ENCODE data around the gene ZNF185. TPM values are rescaled to one million over a fixed set of nuclear protein-coding genes. Genes with fewer than 3 reads are reported as not detected.

Gene ZNF185
- total and polyA plus RNA-seq, 2 of the 8 experiments (the other 6 are each of a cell fraction or from before 2014, with no cell fraction given) = 15.6 to 20.1 TPM

DNA sequence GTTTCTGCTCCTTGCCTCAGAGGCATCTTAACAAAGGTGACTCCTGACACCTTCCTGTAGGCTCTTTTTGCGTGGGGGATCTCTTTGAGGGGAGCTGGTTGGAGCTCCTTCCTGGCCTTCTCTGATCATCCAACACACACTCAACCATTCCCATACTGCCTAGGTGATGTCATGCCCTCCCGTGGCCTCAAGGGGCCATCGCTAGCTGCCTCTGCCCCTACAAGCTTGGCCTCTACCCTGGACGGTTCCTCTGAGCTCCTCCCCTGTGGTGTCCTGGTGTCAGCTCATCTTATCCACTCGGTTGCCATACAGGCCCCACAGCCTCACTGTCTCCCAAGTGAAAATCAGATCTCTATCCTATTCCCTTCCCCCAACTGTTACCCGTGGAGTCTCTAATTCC lies 13.7 kb upstream of the ZNF185 start (continued):
- TF ChIP-seq, protein P1, sequence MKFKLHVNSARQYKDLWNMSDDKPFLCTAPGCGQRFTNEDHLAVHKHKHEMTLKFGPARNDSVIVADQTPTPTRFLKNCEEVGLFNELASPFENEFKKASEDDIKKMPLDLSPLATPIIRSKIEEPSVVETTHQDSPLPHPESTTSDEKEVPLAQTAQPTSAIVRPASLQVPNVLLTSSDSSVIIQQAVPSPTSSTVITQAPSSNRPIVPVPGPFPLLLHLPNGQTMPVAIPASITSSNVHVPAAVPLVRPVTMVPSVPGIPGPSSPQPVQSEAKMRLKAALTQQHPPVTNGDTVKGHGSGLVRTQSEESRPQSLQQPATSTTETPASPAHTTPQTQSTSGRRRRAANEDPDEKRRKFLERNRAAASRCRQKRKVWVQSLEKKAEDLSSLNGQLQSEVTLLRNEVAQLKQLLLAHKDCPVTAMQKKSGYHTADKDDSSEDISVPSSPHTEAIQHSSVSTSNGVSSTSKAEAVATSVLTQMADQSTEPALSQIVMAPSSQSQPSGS (IDR thresholded peaks at IDR 0.05; ENCODE audit: low read length) = no peak
- TF ChIP-seq SRF (IDR thresholded peaks at IDR 0.05; ENCODE audit: low read depth, low read length) (no peak), USF2 (IDR thresholded peaks at IDR 0.05; ENCODE audit: low read length) (no peak), RAD21 (IDR thresholded peaks at IDR 0.05 in 1 of 2, conservative IDR thresholded peaks at IDR 0.05 in 1 of 2; ENCODE audit: low read depth in 2 of 2, low read length in 2 of 2) (peak; percentile 15 to 29; a peak in 1 of 4 replicates), POLR2AphosphoS5 (IDR thresholded peaks at IDR 0.05; ENCODE audit: low read depth, low read length) (no peak), JUN (IDR thresholded peaks at IDR 0.05; ENCODE audit: low read depth, low read length) (no peak)

All from H1 (cell line).